T-helper 2 cell treated with Interferon-gamma antibody and Interleukin-4, amounts not matched to agents 5 μg/mL and 100 μg/mL, for 36 hours (primary cell): ENCODE measurements around the gene ZNF622.
A peak's percentile ranks its signal among the peaks of the same experiment; 100 is the strongest.
"Not testable (repeated sequence)": the region's sequence is repeated elsewhere in the genome, so short reads cannot be mapped to it uniquely, and the experiment has no call there.

ENCODE experiments used
- DNase-seq: peaks from one replicate; pipeline ENCODE4 v3.0.0; 2021; ENCODE audit warnings: low spot score
- H3K27ac Mint-ChIP-seq: one replicate; pipeline ENCODE4 v1.8.0; 2021; ENCODE audit warnings: mild to moderate bottlenecking, mixed read lengths
- H3K27me3 Mint-ChIP-seq: one replicate; pipeline ENCODE4 v1.8.0; 2021; ENCODE audit warnings: low read depth, mixed read lengths
- H3K36me3 Mint-ChIP-seq: one replicate; pipeline ENCODE4 v1.8.0; 2021; ENCODE audit warnings: low read depth, mixed read lengths
- H3K4me1 Mint-ChIP-seq: one replicate; pipeline ENCODE4 v1.8.0; 2021; ENCODE audit warnings: low read depth, mixed read lengths
- H3K4me3 Mint-ChIP-seq: one replicate; pipeline ENCODE4 v1.8.0; 2022; ENCODE audit warnings: mild to moderate bottlenecking, moderate library complexity, mixed read lengths
- H3K9me3 Mint-ChIP-seq: one replicate; pipeline ENCODE4 v1.8.0; 2021; ENCODE audit warnings: mixed read lengths

The ZNF622 gene

GRCh38 chr5:16489322-16489791, 23.8 kb upstream of the ZNF622 start:
- no peak for DNase-seq
- Mint-ChIP-seq H3K36me3 (no peaks in the 10 kb centered on the region), H3K4me1 (peaks cover 2% of the 10 kb centered on the region), H3K9me3 (no peaks in the 10 kb centered on the region), H3K27ac (no peak overlapping the region), H3K27me3 (no peaks in the 10 kb centered on the region), H3K4me3 (no peak overlapping the region)

GRCh38 chr5:16487456-16487855, 21.9 kb upstream of the ZNF622 start:
- peaks cover 2% of the 10 kb centered on the region for H3K4me1 Mint-ChIP-seq
- H3K27me3 Mint-ChIP-seq = no peaks in the 10 kb centered on the region
- no peak overlapping the region for H3K27ac Mint-ChIP-seq
- H3K9me3 Mint-ChIP-seq = no peaks in the 10 kb centered on the region
- no peaks in the 10 kb centered on the region for H3K36me3 Mint-ChIP-seq
- DNase-seq = no peak
- H3K4me3 Mint-ChIP-seq = no peak overlapping the region

GRCh38 chr5:16486711-16487111, 21.1 kb upstream of the ZNF622 start:
- Mint-ChIP-seq H3K9me3 (no peaks in the 10 kb centered on the region), H3K27me3 (no peaks in the 10 kb centered on the region), H3K4me1 (peaks cover 2% of the 10 kb centered on the region), H3K4me3 (no peak overlapping the region), H3K36me3 (no peaks in the 10 kb centered on the region), H3K27ac (no peak overlapping the region)
- no peak for DNase-seq

GRCh38 chr5:16485656-16486055, 20.1 kb upstream of the ZNF622 start:
- no peak overlapping the region for H3K4me3 Mint-ChIP-seq
- H3K9me3 Mint-ChIP-seq = no peaks in the 10 kb centered on the region
- H3K36me3 Mint-ChIP-seq = peaks cover 2% of the 10 kb centered on the region
- DNase-seq = no peak
- no peak overlapping the region for H3K27ac Mint-ChIP-seq
- H3K27me3 Mint-ChIP-seq = no peaks in the 10 kb centered on the region
- peaks cover 2% of the 10 kb centered on the region for H3K4me1 Mint-ChIP-seq

- H3K27ac Mint-ChIP-seq = no peak overlapping the region
Measured at GRCh38 chr5:16484081-16484480, 18.5 kb upstream of the ZNF622 start.

GRCh38 chr5:16483361-16483760, 17.8 kb upstream of the ZNF622 start:
- Mint-ChIP-seq H3K4me1 (peaks cover 2% of the 10 kb centered on the region), H3K27me3 (no peaks in the 10 kb centered on the region), H3K27ac (no peak overlapping the region), H3K9me3 (no peaks in the 10 kb centered on the region), H3K4me3 (no peak overlapping the region), H3K36me3 (peaks cover 2% of the 10 kb centered on the region)
- DNase-seq = no peak

More at GRCh38 chr5:16484081-16484480, 18.5 kb upstream of the ZNF622 start:
- peaks cover 2% of the 10 kb centered on the region for H3K4me1 Mint-ChIP-seq
- H3K4me3 Mint-ChIP-seq = no peak overlapping the region
- H3K36me3 Mint-ChIP-seq = peaks cover 2% of the 10 kb centered on the region
- no peak for DNase-seq
- H3K27me3 Mint-ChIP-seq = no peaks in the 10 kb centered on the region
- H3K9me3 Mint-ChIP-seq = no peaks in the 10 kb centered on the region

GRCh38 chr5:16482891-16483290, 17.3 kb upstream of the ZNF622 start:
- no peak overlapping the region for H3K27ac Mint-ChIP-seq

GRCh38 chr5:16480821-16481538, 15.4 kb upstream of the ZNF622 start:
- Mint-ChIP-seq H3K27ac (no peak overlapping the region), H3K27me3 (no peaks in the 10 kb centered on the region), H3K36me3 (peaks cover 7% of the 10 kb centered on the region), H3K9me3 (no peaks in the 10 kb centered on the region), H3K4me1 (no peaks in the 10 kb centered on the region), H3K4me3 (no peak overlapping the region)
- DNase-seq = no peak

More at GRCh38 chr5:16482891-16483290, 17.3 kb upstream of the ZNF622 start:
- no peaks in the 10 kb centered on the region for H3K9me3 Mint-ChIP-seq
- peaks cover 2% of the 10 kb centered on the region for H3K4me1 Mint-ChIP-seq
- no peak for DNase-seq
- no peaks in the 10 kb centered on the region for H3K27me3 Mint-ChIP-seq
- H3K4me3 Mint-ChIP-seq = no peak overlapping the region
- H3K36me3 Mint-ChIP-seq = peaks cover 2% of the 10 kb centered on the region

GRCh38 chr5:16480144-16480543, 14.5 kb upstream of the ZNF622 start:
- Mint-ChIP-seq H3K36me3 (peaks cover 9% of the 10 kb centered on the region), H3K27me3 (no peaks in the 10 kb centered on the region), H3K4me1 (no peaks in the 10 kb centered on the region), H3K9me3 (no peaks in the 10 kb centered on the region), H3K4me3 (no peak overlapping the region), H3K27ac (no peak overlapping the region)
- no peak for DNase-seq

GRCh38 chr5:16477541-16477940, 11.9 kb upstream of the ZNF622 start:
- H3K27me3 Mint-ChIP-seq = no peaks in the 10 kb centered on the region
- no peak overlapping the region for H3K4me3 Mint-ChIP-seq
- H3K9me3 Mint-ChIP-seq = no peaks in the 10 kb centered on the region
- H3K4me1 Mint-ChIP-seq = no peaks in the 10 kb centered on the region
- H3K36me3 Mint-ChIP-seq = peaks cover 15% of the 10 kb centered on the region
- no peak for DNase-seq
- H3K27ac Mint-ChIP-seq = no peak overlapping the region

GRCh38 chr5:16476417-16476816, 10.8 kb upstream of the ZNF622 start:
- H3K27ac Mint-ChIP-seq, H3K4me3 Mint-ChIP-seq, H3K4me1 Mint-ChIP-seq, H3K9me3 Mint-ChIP-seq, DNase-seq, H3K27me3 Mint-ChIP-seq: not testable (repeated sequence)
- peaks cover 15% of the 10 kb centered on the region for H3K36me3 Mint-ChIP-seq

- Mint-ChIP-seq H3K9me3 (no peaks in the 10 kb centered on the region), H3K4me3 (no peak overlapping the region), H3K27ac (no peak overlapping the region), H3K36me3 (peaks cover 16% of the 10 kb centered on the region), H3K4me1 (peaks cover 18% of the 10 kb centered on the region), H3K27me3 (no peaks in the 10 kb centered on the region)
- no peak for DNase-seq
Measured at GRCh38 chr5:16471387-16471786, 5.8 kb upstream of the ZNF622 start.

GRCh38 chr5:16467363-16468219, 2.0 kb upstream of the ZNF622 start:
- Mint-ChIP-seq H3K36me3 (peaks cover 32% of the 10 kb centered on the region), H3K4me3 (peak overlapping the region; percentile 89), H3K4me1 (peaks cover 36% of the 10 kb centered on the region), H3K27ac (peak overlapping the region; percentile 88), H3K9me3 (no peaks in the 10 kb centered on the region), H3K27me3 (no peaks in the 10 kb centered on the region)
- peak; percentile 32 for DNase-seq
